T-helper 17 cell (primary cell): ENCODE data around the gene RANGRF. TPM values are rescaled to one million over a fixed set of nuclear protein-coding genes. Genes with fewer than 3 reads are reported as not detected.

Experiments
- ATAC-seq: fragments of 150-1000 bp; cut with Tn5 transposase; 2 replicates; pipeline ENCODE4 v1.10.0; 2021; ENCODE audit warnings: mild to moderate bottlenecking, moderate library complexity
- DNase-seq, 3 donors: peaks; one replicate each; pipeline versions ENCODE4 v3.0.0 to v3.0.0-alpha.2; 2020 to 2021
- H3K9me3 ChIP-seq: one replicate; pipeline ENCODE4 v1.7.0; 2013; ENCODE audit warnings: low read length, mild to moderate bottlenecking; ENCODE audit not compliant: control insufficient read depth, poor library complexity, severe bottlenecking
- H3K27ac Mint-ChIP-seq: one replicate; pipeline ENCODE4 v1.8.0; 2022; ENCODE audit warnings: mild to moderate bottlenecking, moderate library complexity, mixed read lengths
- H3K27me3 Mint-ChIP-seq: one replicate; pipeline ENCODE4 v1.8.0; 2022; ENCODE audit warnings: mixed read lengths
- H3K36me3 Mint-ChIP-seq: one replicate; pipeline ENCODE4 v1.8.0; 2022; ENCODE audit warnings: low read depth, mixed read lengths
- H3K4me1 Mint-ChIP-seq: one replicate; pipeline ENCODE4 v1.8.0; 2022; ENCODE audit warnings: mild to moderate bottlenecking, mixed read lengths
- H3K4me3 Mint-ChIP-seq: one replicate; pipeline ENCODE4 v1.8.0; 2022; ENCODE audit warnings: mild to moderate bottlenecking, moderate library complexity, mixed read lengths
- total RNA-seq, 4 donors: library from RNA in 2 of 4; stranded (reverse) in 2 of 4; gene quantifications; one replicate each; pipeline ENCODE4 v1.2.3 and lab custom pipeline; 2022 to 2026

RANGRF gene
- total RNA-seq, 2 donors from 2014 or later = 27.0 to 36.2 TPM

DNA sequence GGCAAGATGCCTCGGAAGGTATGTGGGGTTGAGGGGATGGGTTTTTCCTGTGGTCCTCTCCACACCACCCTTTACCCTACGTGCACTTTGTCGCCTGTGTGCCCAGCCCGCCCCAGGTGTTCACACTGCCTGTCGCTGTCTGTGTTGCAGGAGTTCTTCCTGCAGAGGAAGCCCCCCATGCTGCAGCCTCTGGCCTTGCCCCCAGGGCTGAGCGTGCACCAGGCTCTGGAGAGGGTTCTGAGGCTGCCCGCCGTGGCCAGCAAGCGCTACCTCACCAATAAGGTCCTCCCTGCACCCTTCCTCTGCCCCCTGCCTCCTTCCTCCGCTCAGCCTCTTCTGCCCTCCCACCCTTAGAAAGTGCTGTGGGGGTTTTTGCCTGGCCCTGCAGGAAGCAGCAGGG lies 24.1 kb upstream of the RANGRF start:
- no peaks in the 10 kb centered on the region for H3K9me3 ChIP-seq
- Mint-ChIP-seq H3K4me3 (no peak overlapping the region), H3K27ac (no peak overlapping the region), H3K36me3 (peaks cover 8% of the 10 kb centered on the region), H3K27me3 (no peaks in the 10 kb centered on the region), H3K4me1 (peaks cover 5% of the 10 kb centered on the region)
- DNase-seq (no peak), ATAC-seq (no peak)

DNA sequence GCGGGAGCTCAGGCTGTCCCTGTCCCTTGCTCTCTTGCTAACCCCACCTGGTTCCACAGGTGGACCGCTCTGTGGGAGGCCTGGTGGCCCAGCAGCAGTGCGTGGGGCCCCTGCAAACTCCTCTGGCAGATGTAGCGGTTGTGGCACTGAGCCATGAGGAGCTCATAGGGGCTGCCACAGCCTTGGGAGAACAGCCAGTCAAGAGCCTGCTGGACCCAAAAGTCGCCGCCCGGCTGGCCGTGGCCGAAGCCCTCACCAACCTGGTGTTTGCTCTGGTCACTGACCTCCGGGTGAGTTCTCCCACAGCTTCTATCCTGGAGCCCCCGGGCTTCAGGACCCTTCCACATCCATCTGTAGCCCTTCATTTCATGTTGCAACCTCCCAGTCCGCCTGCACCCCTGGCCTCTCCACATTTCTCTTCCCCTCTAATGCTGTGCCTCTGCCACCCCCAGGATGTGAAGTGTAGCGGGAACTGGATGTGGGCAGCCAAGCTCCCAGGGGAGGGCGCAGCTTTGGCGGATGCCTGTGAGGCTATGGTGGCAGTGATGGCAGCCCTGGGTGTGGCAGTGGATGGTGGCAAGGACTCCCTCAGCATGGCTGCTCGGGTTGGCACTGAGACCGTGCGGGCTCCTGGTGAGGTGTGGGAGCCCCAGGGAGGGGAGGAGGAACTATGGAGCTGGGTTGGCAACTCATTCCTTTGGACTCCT lies 23.5 kb upstream of the RANGRF start:
- Mint-ChIP-seq H3K4me3 (no peak overlapping the region), H3K27ac (no peak overlapping the region), H3K27me3 (no peaks in the 10 kb centered on the region), H3K4me1 (peaks cover 5% of the 10 kb centered on the region), H3K36me3 (peaks cover 8% of the 10 kb centered on the region)
- DNase-seq = no peak
- no peak for ATAC-seq
- no peaks in the 10 kb centered on the region for H3K9me3 ChIP-seq

DNA sequence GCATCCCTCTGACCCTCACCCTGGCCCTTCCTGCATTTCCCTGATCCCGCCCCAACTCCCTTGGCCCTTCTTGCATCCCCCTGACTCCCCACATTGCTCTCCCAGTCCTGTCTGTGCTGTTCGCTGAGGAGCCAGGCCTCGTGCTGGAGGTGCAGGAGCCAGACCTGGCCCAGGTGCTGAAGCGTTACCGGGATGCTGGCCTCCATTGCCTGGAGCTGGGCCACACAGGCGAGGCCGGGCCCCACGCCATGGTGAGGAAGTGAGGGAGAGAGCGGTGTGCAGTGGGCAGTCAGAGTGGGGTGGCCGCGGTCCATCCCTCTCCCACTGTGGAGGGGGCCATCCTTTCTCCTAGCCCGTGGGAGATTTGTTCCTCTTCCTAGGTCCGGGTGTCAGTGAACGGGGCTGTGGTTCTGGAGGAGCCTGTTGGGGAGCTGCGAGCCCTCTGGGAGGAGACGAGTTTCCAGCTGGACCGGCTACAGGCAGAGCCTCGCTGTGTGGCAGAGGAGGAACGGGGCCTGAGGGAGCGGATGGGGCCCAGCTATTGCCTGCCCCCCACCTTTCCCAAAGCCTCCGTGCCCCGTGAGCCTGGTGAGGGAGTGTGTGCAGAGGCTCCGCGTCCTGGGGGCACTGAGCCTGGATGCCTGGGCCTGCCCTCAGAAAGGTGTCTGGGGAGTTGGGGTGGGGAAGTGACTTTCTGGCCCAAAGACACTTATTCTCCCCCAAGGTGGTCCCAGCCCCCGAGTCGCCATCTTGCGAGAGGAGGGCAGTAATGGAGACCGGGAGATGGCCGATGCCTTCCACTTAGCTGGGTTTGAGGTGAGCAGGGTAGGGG lies 21.6 kb upstream of the RANGRF start:
- H3K9me3 ChIP-seq = no peaks in the 10 kb centered on the region
- no peak overlapping the region for H3K27ac Mint-ChIP-seq
- ATAC-seq = no peak
- H3K36me3 Mint-ChIP-seq = peaks cover 8% of the 10 kb centered on the region
- DNase-seq = no peak
- peaks cover 5% of the 10 kb centered on the region for H3K4me1 Mint-ChIP-seq
- H3K4me3 Mint-ChIP-seq = no peak overlapping the region
- H3K27me3 Mint-ChIP-seq = no peaks in the 10 kb centered on the region

DNA sequence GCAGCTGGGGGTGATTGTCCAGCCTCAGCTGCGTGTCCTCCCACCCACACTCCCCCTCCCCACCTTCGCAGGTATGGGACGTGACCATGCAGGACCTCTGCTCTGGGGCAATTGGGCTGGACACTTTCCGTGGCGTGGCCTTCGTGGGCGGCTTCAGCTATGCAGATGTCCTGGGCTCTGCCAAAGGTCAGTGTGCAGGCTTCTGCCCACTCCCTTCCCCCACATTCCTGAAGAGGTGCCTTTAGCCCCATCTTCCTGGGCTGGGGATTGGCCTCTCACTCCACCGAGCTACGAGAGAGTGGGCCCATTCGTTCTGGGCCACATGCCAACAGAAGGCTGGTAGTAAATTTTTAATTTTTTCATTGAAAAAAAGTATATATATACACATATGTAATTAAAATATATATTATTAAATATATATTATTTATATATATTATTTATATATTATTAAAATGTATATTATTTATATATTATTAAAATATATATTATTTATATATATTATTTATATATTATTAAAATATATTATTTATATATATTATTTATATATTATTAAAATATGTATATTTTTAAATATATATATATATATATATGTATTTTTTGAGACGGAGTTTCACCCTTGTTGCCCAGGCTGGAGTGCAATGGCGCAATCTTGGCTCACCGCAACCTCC lies 20.9 kb upstream of the RANGRF start:
- Mint-ChIP-seq H3K27me3 (no peaks in the 10 kb centered on the region), H3K4me1 (peaks cover 5% of the 10 kb centered on the region), H3K27ac (no peak overlapping the region), H3K36me3 (peaks cover 8% of the 10 kb centered on the region), H3K4me3 (no peak overlapping the region)
- no peak for ATAC-seq
- H3K9me3 ChIP-seq = no peaks in the 10 kb centered on the region
- DNase-seq = no peak

DNA sequence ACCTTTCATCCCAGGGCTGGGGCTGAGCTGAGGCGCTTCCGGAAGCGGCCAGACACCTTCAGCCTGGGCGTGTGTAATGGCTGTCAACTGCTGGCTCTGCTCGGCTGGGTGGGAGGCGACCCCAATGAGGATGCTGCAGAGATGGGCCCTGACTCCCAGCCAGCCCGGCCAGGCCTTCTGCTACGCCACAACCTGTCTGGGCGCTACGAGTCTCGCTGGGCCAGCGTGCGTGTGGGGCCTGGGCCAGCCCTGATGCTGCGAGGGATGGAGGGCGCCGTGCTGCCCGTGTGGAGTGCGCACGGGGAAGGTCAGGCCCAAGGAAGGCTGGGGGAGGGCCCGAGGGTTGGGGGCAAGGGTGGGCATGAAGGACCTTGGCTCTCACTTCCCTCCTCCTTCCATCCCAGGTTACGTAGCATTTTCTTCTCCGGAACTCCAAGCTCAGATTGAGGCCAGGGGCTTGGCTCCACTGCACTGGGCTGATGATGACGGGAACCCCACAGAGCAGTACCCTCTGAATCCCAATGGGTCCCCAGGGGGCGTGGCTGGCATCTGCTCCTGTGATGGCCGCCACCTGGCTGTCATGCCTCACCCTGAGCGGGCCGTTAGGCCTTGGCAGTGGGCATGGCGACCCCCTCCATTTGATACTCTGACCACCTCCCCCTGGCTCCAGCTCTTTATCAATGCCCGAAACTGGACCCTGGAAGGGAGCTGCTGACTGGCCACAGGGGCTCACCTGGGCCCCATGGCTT lies 19.7 kb upstream of the RANGRF start:
- ATAC-seq (no peak), DNase-seq (no peak)
- H3K27me3 Mint-ChIP-seq = no peaks in the 10 kb centered on the region
- H3K27ac Mint-ChIP-seq = no peak overlapping the region
- peaks cover 2% of the 10 kb centered on the region for H3K36me3 Mint-ChIP-seq
- peaks cover 5% of the 10 kb centered on the region for H3K4me1 Mint-ChIP-seq
- H3K9me3 ChIP-seq = no peaks in the 10 kb centered on the region
- no peak overlapping the region for H3K4me3 Mint-ChIP-seq

DNA sequence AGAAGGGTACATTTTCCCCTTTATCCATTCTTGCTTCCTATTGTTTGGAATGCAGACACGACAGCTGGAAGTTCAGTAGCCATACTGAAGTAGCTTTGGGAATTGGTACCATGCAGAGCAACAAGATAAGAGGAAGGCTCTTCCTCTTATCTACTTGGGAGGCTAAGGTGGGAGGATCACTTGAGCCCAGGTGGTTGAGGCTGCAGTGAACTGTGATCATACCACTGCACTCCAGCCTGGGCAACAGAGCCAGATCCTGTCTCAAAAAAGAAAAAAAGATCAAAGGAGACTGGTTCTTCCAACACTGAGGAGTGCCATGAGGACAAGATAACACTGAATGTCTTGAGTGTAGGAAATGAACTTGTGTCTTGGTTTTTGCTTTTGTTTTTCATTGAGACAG lies 16.0 kb upstream of the RANGRF start:
- ATAC-seq (no peak), DNase-seq (no peak)
- H3K4me1 Mint-ChIP-seq = peaks cover 4% of the 10 kb centered on the region
- H3K4me3 Mint-ChIP-seq = no peak overlapping the region
- H3K36me3 Mint-ChIP-seq = no peaks in the 10 kb centered on the region
- H3K9me3 ChIP-seq = no peaks in the 10 kb centered on the region
- no peaks in the 10 kb centered on the region for H3K27me3 Mint-ChIP-seq
- H3K27ac Mint-ChIP-seq = no peak overlapping the region

DNA sequence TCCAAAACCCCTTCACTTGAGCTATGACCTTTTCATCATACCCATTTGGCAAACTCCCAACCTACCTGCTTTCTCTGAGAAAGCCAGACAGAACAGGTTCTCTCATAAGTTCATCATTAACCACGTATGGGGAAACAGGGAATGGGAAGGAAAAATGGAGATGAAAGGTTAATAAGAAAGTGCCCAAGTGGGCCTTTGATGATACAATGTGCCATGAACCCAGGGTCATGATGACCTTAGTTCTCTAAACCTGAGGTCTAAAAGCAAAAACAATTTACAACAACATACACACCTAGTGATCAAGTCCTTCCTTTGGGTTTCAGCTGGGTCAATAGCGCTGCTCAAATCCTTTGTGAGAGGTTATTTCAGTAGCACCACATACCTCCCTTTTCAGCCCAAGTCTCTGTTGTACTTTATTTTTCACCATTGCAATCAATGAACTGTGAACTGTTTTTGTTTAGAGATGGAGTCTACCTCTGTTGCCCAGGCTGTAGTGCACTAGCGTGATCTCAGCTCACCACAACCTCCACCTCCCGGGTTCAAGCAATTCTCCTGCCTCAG lies 14.5 kb upstream of the RANGRF start:
- Mint-ChIP-seq H3K27me3 (no peaks in the 10 kb centered on the region), H3K4me3 (no peak overlapping the region), H3K4me1 (peaks cover 3% of the 10 kb centered on the region), H3K27ac (no peak overlapping the region), H3K36me3 (no peaks in the 10 kb centered on the region)
- H3K9me3 ChIP-seq = no peaks in the 10 kb centered on the region
- ATAC-seq (no peak), DNase-seq (no peak)

DNA sequence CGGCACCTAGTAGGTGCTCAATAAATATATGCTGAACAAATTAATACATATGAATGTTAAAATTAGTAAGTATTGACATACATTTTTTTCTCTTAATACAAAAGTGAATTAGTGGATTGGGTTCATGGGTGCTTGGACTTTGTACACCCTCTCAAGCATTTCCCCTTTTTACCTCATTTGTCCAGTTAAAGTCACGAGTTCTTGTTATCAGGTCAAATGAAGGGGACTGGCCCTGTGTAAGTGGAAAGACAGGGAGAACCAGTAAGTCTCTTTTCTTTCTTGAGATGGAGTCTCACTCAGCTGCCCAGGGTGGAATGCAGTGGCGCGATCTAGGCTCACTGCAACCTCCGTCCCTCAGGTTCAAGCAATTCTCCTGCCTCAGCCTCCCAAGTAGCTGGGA lies 13.7 kb upstream of the RANGRF start:
- Mint-ChIP-seq H3K27ac (no peak overlapping the region), H3K27me3 (peaks cover 3% of the 10 kb centered on the region), H3K4me1 (peaks cover 3% of the 10 kb centered on the region), H3K4me3 (no peak overlapping the region), H3K36me3 (no peaks in the 10 kb centered on the region)
- ATAC-seq (no peak), DNase-seq (no peak)
- H3K9me3 ChIP-seq = no peaks in the 10 kb centered on the region

DNA sequence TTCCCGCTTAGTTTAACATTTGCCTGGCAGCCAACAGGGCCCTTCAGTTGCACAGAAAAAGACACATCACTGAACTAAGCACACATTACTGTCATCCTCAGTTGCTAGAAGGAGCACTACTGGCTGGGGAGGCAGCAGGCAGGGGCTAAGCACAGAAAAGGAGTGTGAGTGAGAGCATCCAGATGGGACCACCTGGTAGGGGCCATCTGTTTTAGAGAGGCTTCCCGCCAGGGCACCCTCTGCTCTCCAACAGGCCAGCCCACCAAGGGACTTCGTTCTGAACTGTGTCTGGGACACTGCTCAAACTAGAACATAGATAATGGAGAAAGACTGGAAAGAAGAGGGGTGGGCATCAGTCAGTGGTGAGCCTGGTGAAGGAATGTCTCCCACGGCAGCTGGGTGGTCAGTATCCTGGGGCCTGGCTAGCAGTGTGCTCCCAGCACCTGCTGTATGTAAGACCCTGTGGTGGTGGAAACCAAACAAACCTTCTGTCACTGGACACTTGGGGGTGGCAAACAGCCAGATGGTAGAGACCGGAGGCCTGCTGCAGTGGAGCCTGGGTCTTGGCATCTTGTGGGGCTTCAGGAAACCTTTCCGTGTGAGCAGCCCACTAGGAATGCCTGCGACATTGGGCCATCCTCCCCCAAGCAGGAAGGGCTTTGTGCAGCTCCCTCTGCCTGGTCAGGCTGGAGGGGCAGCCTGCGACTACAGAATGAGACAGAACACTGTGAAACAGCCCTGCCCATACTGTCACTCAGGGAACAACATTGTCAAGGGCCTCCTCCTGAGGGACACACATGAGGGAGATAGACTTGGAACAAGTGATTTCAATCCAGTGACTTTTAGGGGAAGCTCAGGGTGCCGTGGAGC lies 12.8 kb upstream of the RANGRF start:
- Mint-ChIP-seq H3K36me3 (no peaks in the 10 kb centered on the region), H3K4me3 (no peak overlapping the region), H3K27ac (no peak overlapping the region), H3K4me1 (peaks cover 3% of the 10 kb centered on the region), H3K27me3 (peaks cover 5% of the 10 kb centered on the region)
- no peak for ATAC-seq
- H3K9me3 ChIP-seq = no peaks in the 10 kb centered on the region
- DNase-seq = no peak

DNA sequence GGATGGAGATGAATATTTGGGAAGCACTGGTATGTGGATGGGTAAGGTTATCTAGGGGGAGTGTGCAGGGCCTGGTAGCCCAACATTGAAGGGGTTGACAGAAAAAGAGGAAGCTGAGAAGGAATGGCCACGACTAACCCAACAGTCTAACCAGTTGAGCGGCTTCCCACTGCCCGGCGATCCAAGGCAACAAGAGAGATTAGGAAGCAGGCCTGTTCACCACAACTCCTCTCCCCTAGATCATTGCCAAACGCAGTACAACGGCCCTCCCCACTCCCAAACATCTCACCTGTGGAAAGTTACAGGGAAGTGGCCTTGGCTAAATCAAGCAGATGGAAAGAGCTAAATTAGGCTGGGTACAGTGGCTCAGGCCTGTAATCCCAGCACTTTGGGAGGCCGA lies 11.2 kb upstream of the RANGRF start:
- Mint-ChIP-seq H3K27me3 (peaks cover 5% of the 10 kb centered on the region), H3K27ac (no peak overlapping the region), H3K36me3 (no peaks in the 10 kb centered on the region), H3K4me3 (no peak overlapping the region), H3K4me1 (peaks cover 3% of the 10 kb centered on the region)
- ATAC-seq (no peak), DNase-seq (no peak)
- H3K9me3 ChIP-seq = no peaks in the 10 kb centered on the region

DNA sequence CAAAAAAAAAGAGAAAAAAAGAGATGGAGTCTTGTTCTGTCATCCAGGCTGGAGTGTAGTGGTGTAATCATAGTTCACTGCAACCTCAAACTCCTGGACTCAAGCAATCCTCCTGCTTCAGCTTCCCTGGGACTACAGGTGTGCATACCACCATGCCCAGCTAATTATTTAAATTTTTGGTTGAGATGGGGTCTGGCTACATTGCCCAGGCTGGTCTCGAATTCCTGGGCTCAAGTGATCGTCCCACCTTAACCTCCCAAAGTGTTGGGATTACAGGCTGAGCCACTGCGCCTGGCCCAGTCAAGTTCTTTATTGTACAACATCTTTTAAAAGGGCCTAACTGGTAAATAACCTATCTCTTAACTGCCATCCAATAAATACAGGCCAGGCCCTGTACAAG lies 6.1 kb upstream of the RANGRF start:
- Mint-ChIP-seq H3K27me3 (peaks cover 5% of the 10 kb centered on the region), H3K36me3 (no peaks in the 10 kb centered on the region), H3K4me1 (peaks cover 12% of the 10 kb centered on the region), H3K4me3 (no peak overlapping the region), H3K27ac (peak overlapping the region; percentile 56)
- DNase-seq (no peak), ATAC-seq (no peak)
- H3K9me3 ChIP-seq = no peaks in the 10 kb centered on the region

DNA sequence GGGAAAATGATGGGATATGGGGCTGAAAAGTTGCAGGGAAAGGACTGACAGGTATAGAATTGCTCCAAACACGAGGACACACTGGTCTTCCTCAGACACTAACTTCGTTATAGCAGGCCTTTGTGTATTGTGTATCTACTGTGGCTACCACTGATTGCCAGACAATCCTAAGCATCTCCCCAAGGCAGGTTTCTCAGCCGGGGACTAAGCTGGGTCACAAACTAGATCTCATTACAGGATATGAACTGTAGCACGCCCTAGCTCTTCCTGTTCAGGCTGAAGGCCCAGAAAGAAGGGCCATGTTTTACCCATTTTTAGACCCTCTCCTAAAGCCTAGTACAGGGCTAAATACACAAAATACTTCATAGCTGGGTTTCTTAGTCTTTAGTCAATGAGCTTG lies 5.1 kb upstream of the RANGRF start:
- DNase-seq = no peak
- H3K27ac Mint-ChIP-seq = peak overlapping the region; percentile 56

More for the DNA sequence above, 5.1 kb upstream of the RANGRF start:
- ATAC-seq = no peak
- Mint-ChIP-seq H3K27me3 (peaks cover 5% of the 10 kb centered on the region), H3K4me3 (peak overlapping the region; percentile 21), H3K4me1 (peaks cover 15% of the 10 kb centered on the region), H3K36me3 (no peaks in the 10 kb centered on the region)
- H3K9me3 ChIP-seq = no peaks in the 10 kb centered on the region
